GM23248 (cell line): Measurements from ENCODE around the gene NAT9. TPM values are rescaled to one million over a fixed set of nuclear protein-coding genes. Genes with fewer than 3 reads are reported as not detected.

Experiments
- DNase-seq: peaks from one replicate; pipeline ENCODE4 v3.0.0-alpha.2; 2015
- H2AFZ ChIP-seq: fragments of 200-600 bp; sonication (generic); 2 replicates; pipeline ENCODE4 v1.6.1; 2016; ENCODE audit warnings: antibody characterized with exemption
- H3F3A ChIP-seq: fragments of 200-600 bp; sonication (generic); 2 replicates; pipeline ENCODE4 v1.6.1; 2016; ENCODE audit warnings: mild to moderate bottlenecking, antibody characterized with exemption, mixed run types; ENCODE audit not compliant: insufficient read depth
- H3K27ac ChIP-seq: fragments of 200-600 bp; sonication (generic); 2 replicates; pipeline ENCODE4 v1.5.1; 2016; ENCODE audit warnings: mild to moderate bottlenecking
- H3K27me3 ChIP-seq: fragments of 200-600 bp; sonication (generic); replicated peaks from 2 replicates; pipeline ENCODE4 v1.6.1; 2016; ENCODE audit warnings: mild to moderate bottlenecking; ENCODE audit not compliant: insufficient read depth
- H3K36me3 ChIP-seq: fragments of 200-600 bp; sonication (generic); 2 replicates; pipeline ENCODE4 v1.6.1; 2016; ENCODE audit warnings: low read depth, mild to moderate bottlenecking
- H3K4me1 ChIP-seq: fragments of 200-600 bp; sonication (generic); 2 replicates; pipeline ENCODE4 v1.6.1; 2016; ENCODE audit warnings: mild to moderate bottlenecking; ENCODE audit not compliant: insufficient read depth
- H3K4me2 ChIP-seq: fragments of 200-600 bp; sonication (generic); one replicate; pipeline ENCODE4 v1.6.1; 2016; ENCODE audit warnings: mild to moderate bottlenecking; ENCODE audit not compliant: unreplicated experiment
- H3K4me3 ChIP-seq: fragments of 200-600 bp; sonication (generic); 2 replicates; pipeline ENCODE4 v1.5.1; 2016; ENCODE audit warnings: mild to moderate bottlenecking
- H3K79me2 ChIP-seq: fragments of 200-600 bp; sonication (generic); 2 replicates; pipeline ENCODE4 v1.6.1; 2016; ENCODE audit warnings: mild to moderate bottlenecking; ENCODE audit not compliant: insufficient read depth
- H3K9ac ChIP-seq: fragments of 200-600 bp; sonication (generic); 2 replicates; pipeline ENCODE4 v1.6.1; 2016; ENCODE audit warnings: mild to moderate bottlenecking
- H3K9me2 ChIP-seq: fragments of 200-600 bp; sonication (generic); 2 replicates; pipeline ENCODE4 v1.6.1; 2016; ENCODE audit warnings: mixed run types, mild to moderate bottlenecking, moderate library complexity; ENCODE audit not compliant: insufficient read depth
- H3K9me3 ChIP-seq: fragments of 200-600 bp; sonication (generic); one replicate; pipeline ENCODE4 v1.6.1; 2017; ENCODE audit warnings: low read depth
- H4K20me1 ChIP-seq: fragments of 200-600 bp; sonication (generic); 2 replicates; pipeline ENCODE4 v1.6.0; 2016; ENCODE audit not compliant: insufficient read depth
- EZH2 ChIP-seq: fragments of 200-600 bp; sonication (generic); IDR thresholded peaks from 2 replicates; pipeline ENCODE4 v1.6.1; 2018; ENCODE audit warnings: antibody characterized with exemption, mild to moderate bottlenecking; ENCODE audit not compliant: insufficient read depth, poor library complexity, severe bottlenecking
- EZH2phosphoT487 ChIP-seq: fragments of 200-600 bp; sonication (generic); IDR thresholded peaks from 2 replicates; pipeline ENCODE4 v1.6.1; 2018; ENCODE audit warnings: antibody characterized with exemption, moderate library complexity, mild to moderate bottlenecking, low read depth; ENCODE audit not compliant: insufficient read depth
- WGBS, 2 experiments: methylation state at CpG; one replicate each; pipeline ENCODE4 v1.1.6; 2015 to 2017; ENCODE audit warnings: low lambda C conversion rate in 2 of 2, low coverage in 1 of 2; ENCODE audit errors: missing lambda C conversion rate in 2 of 2; 5-methylcytosine and 5-hydroxymethylcytosine counted together
- in situ Hi-C: fragments of 300-500 bp; cut with MboI; formaldehyde crosslinking; loops from 2 replicates; pipeline ENCODE4 v1.15.0; 2020
- polyA plus RNA-seq: library from polyadenylated mRNA; unstranded; fragments of >200 nt; fragmentation: Nextera tagmentation; extraction: Ambion mirVana; gene quantifications from 2 replicates; pipeline ENCODE4 v1.2.1, GENCODE V29; 2016
- total RNA-seq: library from RNA; depleted of rRNA; stranded (reverse); fragments of >200 nt; shearing (Covaris generic); gene quantifications from 2 replicates; pipeline ENCODE4 v1.2.3, GENCODE V29; 2014

NAT9 gene
- total and polyA plus RNA-seq, 2 experiments from 2014 or later: 26.4 to 34.6 TPM

DNA sequence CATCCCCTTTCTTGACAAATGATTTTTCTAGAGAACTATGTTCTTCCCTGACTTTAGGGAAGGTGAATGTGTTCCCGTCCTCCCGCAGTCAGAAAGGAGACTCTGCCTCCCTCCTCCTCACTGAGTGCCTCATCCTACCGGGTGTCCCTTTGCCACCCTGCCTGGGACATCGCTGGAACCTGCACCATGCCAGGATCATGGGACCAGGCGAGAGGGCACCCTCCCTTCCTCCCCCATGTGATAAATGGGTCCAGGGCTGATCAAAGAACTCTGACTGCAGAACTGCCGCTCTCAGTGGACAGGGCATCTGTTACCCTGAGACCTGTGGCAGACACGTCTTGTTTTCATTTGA is 7.4 kb downstream of the NAT9 start:
- H3F3A ChIP-seq: peaks cover 20% of the 10 kb centered on the region
- in situ Hi-C loops: no loop called here
- no peak for DNase-seq
- H3K36me3 ChIP-seq: 0 out of 2 replicates have a peak, but pooled peaks cover 3% of the 10 kb centered on the region
- H3K9ac ChIP-seq: peak overlapping the region; percentile 48
- no peak overlapping the region for H3K4me2 ChIP-seq
- no peaks in the 10 kb centered on the region for H3K27me3 ChIP-seq
- H3K27ac ChIP-seq: peak overlapping the region; percentile 73
- H2AFZ ChIP-seq: no peak overlapping the region
- H3K4me3 ChIP-seq: no peak overlapping the region
- H3K9me2 ChIP-seq: no peaks in the 10 kb centered on the region
- TF ChIP-seq EZH2phosphoT487 (no peak), EZH2 (no peak)
- 67 to 73% methylated on average over 7 of the region's 7 CpGs for WGBS, 2 experiments
- no peaks in the 10 kb centered on the region for H3K9me3 ChIP-seq
- H4K20me1 ChIP-seq: no peaks in the 10 kb centered on the region
- H3K79me2 ChIP-seq: peaks cover 7% of the 10 kb centered on the region
- peaks cover 18% of the 10 kb centered on the region for H3K4me1 ChIP-seq

GRCh38 chr17:74768069-74768762 is 7.9 kb downstream of the NAT9 start:
- Histone ChIP-seq H2AFZ (peak overlapping the region; percentile 17; the same call in 1 of the 2 replicates), H3K27ac (peak overlapping the region; percentile 73), H3K36me3 (0 out of 2 replicates have a peak, but pooled peaks cover 3% of the 10 kb centered on the region), H3K4me2 (no peak overlapping the region), H3K27me3 (no peaks in the 10 kb centered on the region), H3K4me1 (peaks cover 13% of the 10 kb centered on the region), H3K9me3 (no peaks in the 10 kb centered on the region), H3K9me2 (no peaks in the 10 kb centered on the region), H3K79me2 (peaks cover 2% of the 10 kb centered on the region), H4K20me1 (no peaks in the 10 kb centered on the region), H3K4me3 (no peak overlapping the region), H3F3A (peaks cover 16% of the 10 kb centered on the region), H3K9ac (peak overlapping the region; percentile 48)
- peak; percentile 92 for DNase-seq
- in situ Hi-C loops: no loop called here
- TF ChIP-seq EZH2phosphoT487: no peak
- TF ChIP-seq EZH2: no peak
- WGBS, 2 experiments: 49 to 52% methylated on average over 17 of the region's 17 CpGs

GRCh38 chr17:74767111-74767516 is 9.0 kb downstream of the NAT9 start:
- Histone ChIP-seq H3K4me3 (no peak overlapping the region), H3K79me2 (no peaks in the 10 kb centered on the region), H3K36me3 (0 out of 2 replicates have a peak, but pooled peaks cover 3% of the 10 kb centered on the region), H3K4me2 (no peak overlapping the region), H3F3A (peaks cover 16% of the 10 kb centered on the region), H3K4me1 (peaks cover 13% of the 10 kb centered on the region), H4K20me1 (no peaks in the 10 kb centered on the region), H3K27me3 (no peaks in the 10 kb centered on the region), H3K9ac (no peak overlapping the region), H3K9me3 (no peaks in the 10 kb centered on the region), H3K27ac (no peak overlapping the region), H3K9me2 (no peaks in the 10 kb centered on the region), H2AFZ (no peak overlapping the region)
- TF ChIP-seq EZH2phosphoT487: no peak
- TF ChIP-seq EZH2: no peak
- no peak for DNase-seq
- WGBS, 2 experiments: 76 to 89% methylated on average over 7 to 10 of the region's 10 CpGs
- in situ Hi-C loops: no loop called here

GRCh38 chr17:74766413-74766812 is 9.7 kb downstream of the NAT9 start:
- H3K9me2 ChIP-seq: no peaks in the 10 kb centered on the region
- no peak overlapping the region for H3K4me2 ChIP-seq
- H3K79me2 ChIP-seq: no peaks in the 10 kb centered on the region
- H3K36me3 ChIP-seq: 0 out of 2 replicates have a peak, but pooled peaks cover 3% of the 10 kb centered on the region
- 76 to 82% methylated on average over 2 of the region's 2 CpGs for WGBS, 2 experiments
- TF ChIP-seq EZH2phosphoT487: no peak
- no peak for TF ChIP-seq EZH2
- no peaks in the 10 kb centered on the region for H3K9me3 ChIP-seq
- in situ Hi-C loops: no loop called here
- H3K27me3 ChIP-seq: no peaks in the 10 kb centered on the region
- no peak overlapping the region for H3K27ac ChIP-seq
- H3K4me1 ChIP-seq: peaks cover 13% of the 10 kb centered on the region
- peaks cover 16% of the 10 kb centered on the region for H3F3A ChIP-seq
- no peak for DNase-seq
- H3K9ac ChIP-seq: no peak overlapping the region
- no peaks in the 10 kb centered on the region for H4K20me1 ChIP-seq
- H2AFZ ChIP-seq: no peak overlapping the region
- no peak overlapping the region for H3K4me3 ChIP-seq
